ENCODE results near the gene SLC43A3.

GRCh38 chr11:57430952-57431351, 4.0 kb upstream of the SLC43A3 start:
- TF ChIP-seq VEZF1 (CRISPR knock-in tag; IDR thresholded peaks at IDR 0.05) (no peak), NR0B1 (IDR thresholded peaks at IDR 0.05; ENCODE audit: partially characterized antibody) (no peak)

All from K562 (cell line).